Tibial nerve (tissue), 3 donors: Measurements from ENCODE around the gene RHOH.

ENCODE experiments used
- CTCF ChIP-seq, 5 experiments: fragments of 200-600 bp in 3 of 5; fragments of 450-650 bp in 2 of 5; sonication (generic) in 3 of 5; IDR thresholded peaks; one replicate each; pipeline ENCODE4 v1.5.1; 2016 to 2019; ENCODE audit warnings: antibody characterized with exemption in 5 of 5, mild to moderate bottlenecking in 3 of 5, moderate library complexity in 2 of 5
- POLR2A ChIP-seq, 2 donors: fragments of 450-650 bp; IDR thresholded peaks; one replicate each; pipeline ENCODE4 v1.6.1; 2017; ENCODE audit warnings: antibody characterized with exemption in 2 of 2, mild to moderate bottlenecking in 2 of 2, moderate library complexity in 2 of 2

GRCh38 chr4:40233227-40233626 lies 36.4 kb downstream of the RHOH start:
- TF ChIP-seq CTCF (IDR thresholded peaks at IDR 0.05) (no peak), POLR2A (IDR thresholded peaks at IDR 0.05) (no peak)
